ENCODE data around the gene NPAS3.

The NPAS3 gene

DNA sequence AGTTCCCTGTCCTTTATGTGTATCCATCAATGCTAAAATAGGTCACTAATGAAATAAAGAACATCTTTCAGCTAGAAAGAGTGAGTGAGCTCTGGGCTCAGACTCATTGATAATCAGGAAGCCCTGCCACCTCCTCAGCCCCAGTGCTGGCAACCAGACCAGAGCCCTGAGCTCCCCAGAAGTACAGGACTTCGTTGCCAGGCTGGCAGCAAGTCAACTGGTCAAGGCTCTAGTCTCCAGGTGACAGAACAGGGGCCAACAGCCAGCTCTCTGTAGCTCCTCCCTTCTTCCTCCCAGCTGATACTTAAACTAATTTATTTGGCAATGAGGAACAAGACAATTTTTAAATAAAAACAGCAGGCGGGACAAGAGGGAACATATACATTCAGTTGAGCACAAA is 866.9 kb downstream of the NPAS3 start:
- no peak overlapping the region for H3K4me3 ChIP-seq (ENCODE audit: low read depth, low read length)
- TF ChIP-seq, protein P1, sequence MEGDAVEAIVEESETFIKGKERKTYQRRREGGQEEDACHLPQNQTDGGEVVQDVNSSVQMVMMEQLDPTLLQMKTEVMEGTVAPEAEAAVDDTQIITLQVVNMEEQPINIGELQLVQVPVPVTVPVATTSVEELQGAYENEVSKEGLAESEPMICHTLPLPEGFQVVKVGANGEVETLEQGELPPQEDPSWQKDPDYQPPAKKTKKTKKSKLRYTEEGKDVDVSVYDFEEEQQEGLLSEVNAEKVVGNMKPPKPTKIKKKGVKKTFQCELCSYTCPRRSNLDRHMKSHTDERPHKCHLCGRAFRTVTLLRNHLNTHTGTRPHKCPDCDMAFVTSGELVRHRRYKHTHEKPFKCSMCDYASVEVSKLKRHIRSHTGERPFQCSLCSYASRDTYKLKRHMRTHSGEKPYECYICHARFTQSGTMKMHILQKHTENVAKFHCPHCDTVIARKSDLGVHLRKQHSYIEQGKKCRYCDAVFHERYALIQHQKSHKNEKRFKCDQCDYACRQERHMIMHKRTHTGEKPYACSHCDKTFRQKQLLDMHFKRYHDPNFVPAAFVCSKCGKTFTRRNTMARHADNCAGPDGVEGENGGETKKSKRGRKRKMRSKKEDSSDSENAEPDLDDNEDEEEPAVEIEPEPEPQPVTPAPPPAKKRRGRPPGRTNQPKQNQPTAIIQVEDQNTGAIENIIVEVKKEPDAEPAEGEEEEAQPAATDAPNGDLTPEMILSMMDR (IDR thresholded peaks at IDR 0.05; ENCODE audit: borderline replicate concordance, insufficient read depth, low read depth, low read length): no peak

DNA sequence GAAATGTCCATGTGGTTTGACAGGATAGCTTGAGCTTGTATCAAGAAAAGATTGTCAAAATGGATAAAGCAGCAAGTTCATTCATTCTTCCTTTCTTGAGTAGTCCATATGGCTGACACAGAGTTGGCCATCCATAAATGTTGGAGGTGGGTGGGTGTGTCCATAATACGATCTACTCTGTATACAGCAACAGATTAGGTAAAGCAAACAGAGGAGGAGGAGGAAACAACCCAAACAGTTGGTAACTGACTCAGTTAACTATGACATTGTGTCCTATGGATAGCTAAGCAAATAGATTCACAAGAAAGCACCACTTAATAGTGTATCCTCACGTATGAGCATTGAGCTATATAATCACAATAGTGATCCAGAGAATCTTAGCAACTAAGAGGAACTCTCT is 868.2 kb downstream of the NPAS3 start:
- TF ChIP-seq, protein P1 (IDR thresholded peaks at IDR 0.05; ENCODE audit: borderline replicate concordance, insufficient read depth, low read depth, low read length): no peak
- H3K4me3 ChIP-seq (ENCODE audit: low read depth, low read length): no peak overlapping the region

DNA sequence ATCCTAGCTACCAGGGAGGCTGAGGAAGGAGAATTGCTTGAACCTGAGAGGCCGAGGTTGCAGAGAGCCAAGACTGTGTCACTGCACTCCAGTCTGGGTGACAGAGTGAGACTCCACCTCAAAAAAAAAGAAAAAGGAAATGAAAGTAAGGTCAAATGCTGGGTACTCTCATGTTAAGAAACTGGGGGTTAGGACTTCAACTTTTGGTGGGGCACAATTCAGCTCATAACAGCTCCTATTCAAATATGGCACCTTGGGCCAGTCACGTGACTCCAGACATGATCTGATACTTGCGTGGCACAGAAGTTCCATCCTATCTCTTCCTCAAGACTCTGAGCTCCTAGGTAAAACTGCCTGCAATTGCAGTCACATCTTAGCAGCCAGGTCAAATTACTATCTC is 869.5 kb downstream of the NPAS3 start:
- TF ChIP-seq, protein P1 (IDR thresholded peaks at IDR 0.05; ENCODE audit: borderline replicate concordance, insufficient read depth, low read depth, low read length): no peak
- no peak overlapping the region for H3K4me3 ChIP-seq (ENCODE audit: low read depth, low read length)

DNA sequence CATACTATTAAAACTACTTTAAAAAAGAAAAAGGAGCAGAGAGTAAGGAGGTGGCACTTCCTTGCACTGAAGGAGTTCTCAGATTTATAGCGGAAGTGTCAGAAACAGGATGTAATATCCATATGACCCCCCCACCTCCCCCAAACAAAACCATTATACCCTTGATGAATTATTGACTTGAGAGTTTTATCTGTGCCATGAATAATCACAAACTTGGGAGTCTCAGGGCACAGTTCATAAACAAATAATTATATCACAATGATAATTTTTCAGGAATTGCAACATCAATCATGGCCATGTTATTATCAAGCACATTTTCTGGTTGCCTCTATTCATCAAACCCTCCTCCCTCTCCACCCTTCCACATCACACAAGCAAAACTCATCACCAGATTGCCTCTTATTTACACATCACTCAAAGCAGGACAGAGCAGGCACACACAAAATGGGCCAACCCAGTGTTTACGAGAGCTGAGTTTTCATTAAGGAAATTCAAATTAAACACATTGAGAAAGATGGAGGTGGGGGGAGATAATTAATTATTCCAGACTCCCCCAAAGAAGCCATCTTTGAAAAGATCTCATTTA is 870.8 kb downstream of the NPAS3 start:
- TF ChIP-seq, protein P1 (IDR thresholded peaks at IDR 0.05; ENCODE audit: borderline replicate concordance, insufficient read depth, low read depth, low read length): no peak
- H3K4me3 ChIP-seq (ENCODE audit: low read depth, low read length): no peak overlapping the region

DNA sequence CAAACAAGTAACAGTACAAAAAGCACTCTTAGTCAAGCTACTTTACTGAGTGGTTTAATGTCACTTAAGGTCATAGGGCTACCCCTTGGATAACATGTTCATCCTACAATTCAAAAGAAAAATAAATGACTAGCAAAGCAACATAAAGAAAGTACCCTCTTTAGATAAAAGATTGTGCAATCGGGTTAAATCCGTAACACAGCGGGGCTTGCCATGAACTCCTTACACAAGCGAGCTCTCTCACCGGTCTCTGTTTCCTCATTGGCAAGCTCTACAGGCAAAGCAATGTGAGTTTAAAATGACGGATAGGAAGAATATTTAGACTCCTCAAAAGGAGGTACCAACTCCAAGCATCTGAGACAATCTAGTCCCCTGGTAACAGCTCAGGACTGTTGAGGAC is 871.6 kb downstream of the NPAS3 start:
- TF ChIP-seq, protein P1 (IDR thresholded peaks at IDR 0.05; ENCODE audit: borderline replicate concordance, insufficient read depth, low read depth, low read length): no peak
- H3K4me3 ChIP-seq (ENCODE audit: low read depth, low read length): no peak overlapping the region

DNA sequence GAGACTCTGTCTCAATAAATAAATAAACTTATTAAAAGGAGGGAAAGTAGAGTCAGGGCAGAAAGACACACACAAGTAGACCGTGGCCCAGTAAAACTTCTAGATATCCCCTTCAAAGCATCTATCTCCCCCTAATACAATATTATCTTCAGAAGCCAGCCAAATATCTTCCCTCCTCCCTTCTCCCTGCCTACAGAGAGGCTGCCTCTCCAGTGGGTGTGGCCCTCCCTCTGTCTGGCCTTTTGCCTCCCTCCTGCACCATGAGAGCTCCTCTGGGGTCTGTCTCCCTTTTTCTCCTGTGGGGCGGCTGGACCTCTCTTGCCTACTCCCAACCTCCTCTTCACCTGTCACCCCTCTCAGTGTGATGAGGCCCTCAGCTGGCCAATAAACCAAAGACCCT is 873.0 kb downstream of the NPAS3 start:
- H3K4me3 ChIP-seq (ENCODE audit: low read depth, low read length): no peak overlapping the region
- TF ChIP-seq, protein P1 (IDR thresholded peaks at IDR 0.05; ENCODE audit: borderline replicate concordance, insufficient read depth, low read depth, low read length): no peak

DNA sequence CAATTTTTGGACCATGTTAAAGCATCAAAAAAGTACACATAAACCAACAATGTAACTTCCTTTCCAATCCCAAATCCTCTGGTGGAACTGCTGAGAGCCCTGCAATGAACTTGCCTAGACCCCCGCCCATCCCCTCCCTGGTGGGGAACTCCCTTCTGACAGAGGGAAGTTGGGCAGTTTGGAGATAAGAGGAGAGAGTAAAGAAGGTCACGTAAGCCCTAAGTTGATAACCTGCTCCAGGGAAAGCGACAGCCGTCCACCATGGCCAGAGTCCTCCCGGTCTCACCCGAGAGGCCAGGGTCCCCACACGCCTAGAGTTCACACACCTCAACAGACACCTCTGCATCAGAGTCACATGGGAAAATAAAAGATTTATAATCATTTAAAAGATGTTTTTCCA is 873.5 kb downstream of the NPAS3 start:
- H3K4me3 ChIP-seq (ENCODE audit: low read depth, low read length): no peak overlapping the region

More for the DNA sequence above, 873.5 kb downstream of the NPAS3 start:
- TF ChIP-seq, protein P1 (IDR thresholded peaks at IDR 0.05; ENCODE audit: borderline replicate concordance, insufficient read depth, low read depth, low read length): no peak

Measured in GM12875 (cell line).